ENCODE results near the gene RBX1. TPM values are rescaled to one million over a fixed set of nuclear protein-coding genes. Genes with fewer than 3 reads are reported as not detected.

Gene RBX1
- polyA plus RNA-seq, 1 experiment, result 104 TPM

DNA sequence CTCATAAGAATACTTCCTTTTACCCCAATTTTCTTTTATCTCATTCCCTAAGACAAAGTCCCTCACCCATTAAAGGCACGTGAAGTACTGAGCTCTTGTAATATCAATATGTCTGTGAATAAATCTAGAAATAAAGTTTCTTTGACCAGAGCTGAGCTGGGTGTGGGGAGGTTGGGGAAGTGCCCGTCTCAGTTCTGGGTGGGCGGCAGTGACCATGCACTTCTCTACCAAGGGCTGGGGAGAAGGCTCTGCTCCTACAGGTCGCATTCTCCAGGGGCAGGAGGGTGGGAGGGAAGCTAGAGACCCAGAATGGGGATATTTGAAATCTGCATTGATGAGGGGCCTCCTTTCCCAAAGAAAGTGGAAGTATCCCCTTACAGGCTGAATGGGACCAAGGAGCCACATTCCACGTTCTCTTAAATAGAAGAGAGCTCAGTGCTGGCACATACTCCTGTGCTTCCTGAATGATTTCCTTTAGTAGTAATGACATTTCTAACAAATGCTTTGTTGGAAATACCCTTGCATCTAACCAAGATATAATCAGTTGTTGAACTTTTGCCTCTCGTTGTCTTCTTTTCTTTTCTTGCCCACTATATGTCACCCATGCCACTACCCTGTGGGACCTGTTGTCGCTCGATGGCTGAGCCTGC is 16.1 kb downstream of the RBX1 start:
- ChIA-PET POLR2A (interaction anchor here (0.6 to 1.5 kb wide), 2 partner anchors 16 to 52 kb away, joined by 5 to 7 read pairs; partner anchors contain the start of gene RBX1), CTCF (no interaction called here)
- Histone ChIP-seq H3K9me3 (ENCODE audit: control insufficient read depth, insufficient read depth, low read length) (no peaks in the 10 kb centered on the region), H3K27ac (ENCODE audit: low read depth, low read length) (no peak overlapping the region), H3K4me3 (ENCODE audit: low read depth, low read length) (no peak overlapping the region), H3K27me3 (ENCODE audit: control insufficient read depth, insufficient read depth, low read length) (no peaks in the 10 kb centered on the region)
- TF ChIP-seq, protein P1, sequence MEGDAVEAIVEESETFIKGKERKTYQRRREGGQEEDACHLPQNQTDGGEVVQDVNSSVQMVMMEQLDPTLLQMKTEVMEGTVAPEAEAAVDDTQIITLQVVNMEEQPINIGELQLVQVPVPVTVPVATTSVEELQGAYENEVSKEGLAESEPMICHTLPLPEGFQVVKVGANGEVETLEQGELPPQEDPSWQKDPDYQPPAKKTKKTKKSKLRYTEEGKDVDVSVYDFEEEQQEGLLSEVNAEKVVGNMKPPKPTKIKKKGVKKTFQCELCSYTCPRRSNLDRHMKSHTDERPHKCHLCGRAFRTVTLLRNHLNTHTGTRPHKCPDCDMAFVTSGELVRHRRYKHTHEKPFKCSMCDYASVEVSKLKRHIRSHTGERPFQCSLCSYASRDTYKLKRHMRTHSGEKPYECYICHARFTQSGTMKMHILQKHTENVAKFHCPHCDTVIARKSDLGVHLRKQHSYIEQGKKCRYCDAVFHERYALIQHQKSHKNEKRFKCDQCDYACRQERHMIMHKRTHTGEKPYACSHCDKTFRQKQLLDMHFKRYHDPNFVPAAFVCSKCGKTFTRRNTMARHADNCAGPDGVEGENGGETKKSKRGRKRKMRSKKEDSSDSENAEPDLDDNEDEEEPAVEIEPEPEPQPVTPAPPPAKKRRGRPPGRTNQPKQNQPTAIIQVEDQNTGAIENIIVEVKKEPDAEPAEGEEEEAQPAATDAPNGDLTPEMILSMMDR (IDR thresholded peaks at IDR 0.05; ENCODE audit: low read depth, low read length), result no peak
- DNase-seq (ENCODE audit: low read depth, low spot score), result no peak

DNA sequence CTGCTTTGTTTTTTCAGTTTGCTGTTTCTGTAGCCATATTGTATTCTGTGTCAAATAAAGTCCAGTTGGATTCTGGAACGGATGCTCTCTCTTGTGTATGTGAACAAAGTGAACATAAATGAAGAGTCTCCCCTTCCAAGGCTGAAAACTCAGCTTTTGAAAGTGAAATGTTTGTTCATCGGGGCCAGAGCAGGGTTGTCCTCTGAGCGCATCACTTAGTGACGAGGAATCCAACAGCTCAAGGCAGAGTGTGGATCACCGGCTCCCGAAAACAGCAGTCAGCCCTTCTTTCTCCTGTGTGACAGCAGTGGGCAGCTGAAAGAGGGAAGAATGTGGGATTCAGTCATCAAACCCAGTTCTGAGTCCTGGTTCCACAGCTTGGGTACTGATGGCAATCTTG is 21.4 kb downstream of the RBX1 start:
- TF ChIP-seq, protein P1 (IDR thresholded peaks at IDR 0.05; ENCODE audit: low read depth, low read length), result no peak
- CTCF ChIA-PET, result no interaction called here
- no peak for DNase-seq (ENCODE audit: low read depth, low spot score)
- no peaks in the 10 kb centered on the region for H3K9me3 ChIP-seq (ENCODE audit: control insufficient read depth, insufficient read depth, low read length)
- no peak overlapping the region for H3K4me3 ChIP-seq (ENCODE audit: low read depth, low read length)
- no peak overlapping the region for H3K27ac ChIP-seq (ENCODE audit: low read depth, low read length)
- POLR2A ChIA-PET, result no interaction called here
- no peaks in the 10 kb centered on the region for H3K27me3 ChIP-seq (ENCODE audit: control insufficient read depth, insufficient read depth, low read length)

DNA sequence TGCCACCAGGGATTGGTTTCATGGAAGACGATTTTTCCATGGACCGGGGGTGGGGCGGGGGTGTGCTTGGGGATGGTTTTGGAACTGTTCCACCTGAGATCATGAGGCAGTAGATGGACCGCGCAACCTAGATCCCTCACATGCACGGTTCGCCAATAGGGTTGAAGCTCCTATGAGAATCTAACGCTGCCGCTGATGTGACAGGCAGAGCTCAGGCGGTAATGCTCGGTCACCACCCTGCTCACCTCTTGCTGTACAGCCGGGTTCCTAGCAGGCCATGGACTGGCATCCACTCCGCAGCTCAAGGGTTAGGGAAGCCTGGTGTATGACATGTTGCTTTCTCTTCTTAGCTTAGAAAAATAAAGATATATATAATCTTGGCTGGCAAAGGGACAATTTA is 22.0 kb downstream of the RBX1 start:
- no peak for DNase-seq (ENCODE audit: low read depth, low spot score)
- TF ChIP-seq, protein P1 (IDR thresholded peaks at IDR 0.05; ENCODE audit: low read depth, low read length), result no peak
- H3K9me3 ChIP-seq (ENCODE audit: control insufficient read depth, insufficient read depth, low read length), result no peaks in the 10 kb centered on the region
- H3K27ac ChIP-seq (ENCODE audit: low read depth, low read length), result no peak overlapping the region
- ChIA-PET POLR2A (interaction anchor here (0.7 kb wide), 1 partner anchor 16 kb away, joined by 4 read pairs; no protein-coding TSS in a partner anchor), CTCF (no interaction called here)
- H3K4me3 ChIP-seq (ENCODE audit: low read depth, low read length), result no peak overlapping the region
- no peaks in the 10 kb centered on the region for H3K27me3 ChIP-seq (ENCODE audit: control insufficient read depth, insufficient read depth, low read length)

DNA sequence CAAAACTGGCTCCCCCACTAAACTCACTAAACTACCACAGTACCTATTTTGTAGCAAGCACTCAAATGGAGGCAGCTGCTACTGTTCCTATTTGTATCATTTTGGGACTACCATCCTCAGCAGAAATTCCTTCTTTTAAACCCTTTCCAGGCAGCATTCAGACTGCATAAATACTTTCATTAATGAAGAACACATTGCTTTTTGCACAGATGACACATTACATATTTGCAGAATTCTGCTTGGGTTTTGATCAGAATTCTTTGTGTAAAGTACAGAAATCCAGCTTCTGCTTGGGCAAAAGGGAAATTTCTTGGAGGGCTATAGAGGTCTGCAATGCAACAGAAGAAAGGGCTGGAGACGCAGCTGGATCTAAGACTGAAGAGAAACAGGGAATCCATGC is 24.2 kb downstream of the RBX1 start:
- H3K9me3 ChIP-seq (ENCODE audit: control insufficient read depth, insufficient read depth, low read length), result no peaks in the 10 kb centered on the region; the same call in 1 of the 2 replicates
- H3K4me3 ChIP-seq (ENCODE audit: low read depth, low read length), result no peak overlapping the region
- POLR2A ChIA-PET, result no interaction called here
- TF ChIP-seq, protein P1 (IDR thresholded peaks at IDR 0.05; ENCODE audit: low read depth, low read length), result no peak
- CTCF ChIA-PET, result interaction anchor here (0.7 kb wide), 1 partner anchor 175 kb away, joined by 14 read pairs; no protein-coding TSS in a partner anchor
- H3K27me3 ChIP-seq (ENCODE audit: control insufficient read depth, insufficient read depth, low read length), result no peaks in the 10 kb centered on the region
- no peak overlapping the region for H3K27ac ChIP-seq (ENCODE audit: low read depth, low read length)
- no peak for DNase-seq (ENCODE audit: low read depth, low spot score)

DNA sequence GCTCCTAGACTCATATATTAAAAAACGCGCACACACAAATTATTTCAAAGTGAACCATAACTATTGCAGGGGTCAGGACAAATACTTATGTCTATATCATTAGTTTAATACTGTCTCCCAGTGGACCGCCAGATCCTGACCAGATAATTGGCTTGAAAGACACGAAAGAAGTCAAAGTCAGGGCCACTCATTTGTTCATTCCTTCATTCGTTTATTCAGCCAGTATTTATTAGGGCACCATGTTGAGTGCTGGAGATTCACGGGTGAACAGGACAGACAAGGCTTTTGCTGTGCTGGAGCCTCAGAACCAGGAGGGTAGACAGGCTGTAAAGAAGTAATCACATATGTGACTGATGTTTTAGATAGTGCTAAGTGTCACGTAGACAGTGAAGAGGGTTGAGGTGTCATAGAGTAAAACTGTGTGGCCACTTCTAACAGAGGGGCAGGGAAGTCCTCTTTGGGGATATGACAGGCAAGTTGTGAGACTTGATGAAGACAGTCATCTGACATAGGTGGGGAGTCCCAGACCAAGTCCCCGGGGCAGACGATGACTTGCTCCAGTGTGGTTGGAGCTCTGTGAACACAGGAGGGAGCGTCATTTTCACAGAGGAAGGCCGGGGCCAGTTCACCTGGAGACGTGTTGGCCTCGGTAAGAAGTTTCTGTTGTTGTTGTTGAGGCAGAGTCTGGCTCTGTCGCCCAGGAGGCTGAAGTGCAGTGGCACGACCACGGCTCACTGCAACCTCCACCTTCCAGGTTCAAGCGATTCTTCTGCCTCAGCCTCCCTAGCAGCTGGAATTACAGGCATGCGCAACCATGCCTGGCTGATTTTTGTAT is 25.9 kb downstream of the RBX1 start:
- H3K27me3 ChIP-seq (ENCODE audit: control insufficient read depth, insufficient read depth, low read length), result no peaks in the 10 kb centered on the region
- H3K27ac ChIP-seq (ENCODE audit: low read depth, low read length), result no peak overlapping the region
- ChIA-PET POLR2A (no interaction called here), CTCF (no interaction called here)
- no peak for DNase-seq (ENCODE audit: low read depth, low spot score)
- TF ChIP-seq, protein P1 (IDR thresholded peaks at IDR 0.05; ENCODE audit: low read depth, low read length), result no peak
- H3K9me3 ChIP-seq (ENCODE audit: control insufficient read depth, insufficient read depth, low read length), result no peaks in the 10 kb centered on the region; the same call in 1 of the 2 replicates
- H3K4me3 ChIP-seq (ENCODE audit: low read depth, low read length), result no peak overlapping the region

All from AG04450 (cell line).